ENCODE results near the gene MTCH2.
"Not testable (repeated sequence)": the region's sequence is repeated elsewhere in the genome, so short reads cannot be mapped to it uniquely, and the experiment has no call there.

MTCH2 gene

GRCh38 chr11:47688111-47688510, 45.8 kb upstream of the MTCH2 start:
- H2AFZ ChIP-seq (ENCODE audit: low read depth, low read length): no peak overlapping the region
- TF ChIP-seq EZH2phosphoT487 (IDR thresholded peaks at IDR 0.05; ENCODE audit: low read depth) (no peak), CTCF (IDR thresholded peaks at IDR 0.05; ENCODE audit: low read depth, low read length) (no peak)
- no peak overlapping the region for H3K4me2 ChIP-seq (ENCODE audit: low read length)

GRCh38 chr11:47686704-47687103, 44.3 kb upstream of the MTCH2 start:
- H3K9ac ChIP-seq (ENCODE audit: low read length); H3K4me1 ChIP-seq (ENCODE audit: low read length); H3K4me3 ChIP-seq (ENCODE audit: low read length); H3K27me3 ChIP-seq (ENCODE audit: low read depth, low read length); H3K9me3 ChIP-seq (ENCODE audit: insufficient read depth, low read length); H3K79me2 ChIP-seq (ENCODE audit: low read length); H2AFZ ChIP-seq (ENCODE audit: low read depth, low read length); H3K27ac ChIP-seq (ENCODE audit: low read length); H3K36me3 ChIP-seq (replicated peaks; ENCODE audit: low read depth, low read length); H3K4me2 ChIP-seq (ENCODE audit: low read length); H4K20me1 ChIP-seq (ENCODE audit: insufficient read depth, low read length): not testable (repeated sequence)

More at GRCh38 chr11:47688111-47688510, 45.8 kb upstream of the MTCH2 start:
- Histone ChIP-seq H3K36me3 (replicated peaks; ENCODE audit: low read depth, low read length) (no peaks in the 10 kb centered on the region), H3K27ac (ENCODE audit: low read length) (no peak overlapping the region), H4K20me1 (ENCODE audit: insufficient read depth, low read length) (no peaks in the 10 kb centered on the region), H3K9ac (ENCODE audit: low read length) (no peak overlapping the region), H3K9me3 (ENCODE audit: insufficient read depth, low read length) (no peaks in the 10 kb centered on the region), H3K79me2 (ENCODE audit: low read length) (no peaks in the 10 kb centered on the region), H3K27me3 (ENCODE audit: low read depth, low read length) (no peaks in the 10 kb centered on the region), H3K4me1 (ENCODE audit: low read length) (no peaks in the 10 kb centered on the region), H3K4me3 (ENCODE audit: low read length) (no peak overlapping the region)

GRCh38 chr11:47686151-47686550, 43.8 kb upstream of the MTCH2 start:
- Histone ChIP-seq H3K79me2 (ENCODE audit: low read length) (no peaks in the 10 kb centered on the region), H3K4me3 (ENCODE audit: low read length) (no peak overlapping the region), H3K4me2 (ENCODE audit: low read length) (no peak overlapping the region), H3K36me3 (replicated peaks; ENCODE audit: low read depth, low read length) (no peaks in the 10 kb centered on the region), H3K9ac (ENCODE audit: low read length) (no peak overlapping the region), H3K27me3 (ENCODE audit: low read depth, low read length) (no peaks in the 10 kb centered on the region), H4K20me1 (ENCODE audit: insufficient read depth, low read length) (no peaks in the 10 kb centered on the region), H3K4me1 (ENCODE audit: low read length) (no peaks in the 10 kb centered on the region), H2AFZ (ENCODE audit: low read depth, low read length) (no peak overlapping the region), H3K9me3 (ENCODE audit: insufficient read depth, low read length) (no peaks in the 10 kb centered on the region), H3K27ac (ENCODE audit: low read length) (no peak overlapping the region)
- TF ChIP-seq EZH2phosphoT487 (IDR thresholded peaks at IDR 0.05; ENCODE audit: low read depth) (no peak), CTCF (IDR thresholded peaks at IDR 0.05; ENCODE audit: low read depth, low read length) (no peak)

GRCh38 chr11:47675851-47676250, 33.5 kb upstream of the MTCH2 start:
- H3K9ac ChIP-seq (ENCODE audit: low read length): no peak overlapping the region
- H3K4me2 ChIP-seq (ENCODE audit: low read length): no peak overlapping the region
- no peaks in the 10 kb centered on the region for H3K36me3 ChIP-seq (replicated peaks; ENCODE audit: low read depth, low read length)
- no peaks in the 10 kb centered on the region for H3K79me2 ChIP-seq (ENCODE audit: low read length)
- TF ChIP-seq CTCF (IDR thresholded peaks at IDR 0.05; ENCODE audit: low read depth, low read length) (no peak), EZH2phosphoT487 (IDR thresholded peaks at IDR 0.05; ENCODE audit: low read depth) (no peak)
- no peaks in the 10 kb centered on the region for H4K20me1 ChIP-seq (ENCODE audit: insufficient read depth, low read length)
- no peak overlapping the region for H3K27ac ChIP-seq (ENCODE audit: low read length)
- H3K27me3 ChIP-seq (ENCODE audit: low read depth, low read length): no peaks in the 10 kb centered on the region
- H3K9me3 ChIP-seq (ENCODE audit: insufficient read depth, low read length): no peaks in the 10 kb centered on the region
- H3K4me3 ChIP-seq (ENCODE audit: low read length): no peak overlapping the region
- H3K4me1 ChIP-seq (ENCODE audit: low read length): no peaks in the 10 kb centered on the region
- no peak overlapping the region for H2AFZ ChIP-seq (ENCODE audit: low read depth, low read length)

GRCh38 chr11:47672283-47672730, 29.9 kb upstream of the MTCH2 start:
- TF ChIP-seq EZH2phosphoT487 (IDR thresholded peaks at IDR 0.05; ENCODE audit: low read depth) (no peak), CTCF (IDR thresholded peaks at IDR 0.05; ENCODE audit: low read depth, low read length) (no peak)
- H3K27me3 ChIP-seq (ENCODE audit: low read depth, low read length): no peaks in the 10 kb centered on the region
- H3K4me1 ChIP-seq (ENCODE audit: low read length): peaks cover 4% of the 10 kb centered on the region; the same call in 1 of the 2 replicates
- no peak overlapping the region for H3K27ac ChIP-seq (ENCODE audit: low read length)
- H3K9me3 ChIP-seq (ENCODE audit: insufficient read depth, low read length): no peaks in the 10 kb centered on the region
- H3K4me2 ChIP-seq (ENCODE audit: low read length): no peak overlapping the region
- H3K9ac ChIP-seq (ENCODE audit: low read length): no peak overlapping the region
- H2AFZ ChIP-seq (ENCODE audit: low read depth, low read length): no peak overlapping the region
- no peaks in the 10 kb centered on the region for H3K36me3 ChIP-seq (replicated peaks; ENCODE audit: low read depth, low read length)
- H3K79me2 ChIP-seq (ENCODE audit: low read length): no peaks in the 10 kb centered on the region
- H4K20me1 ChIP-seq (ENCODE audit: insufficient read depth, low read length): no peaks in the 10 kb centered on the region
- H3K4me3 ChIP-seq (ENCODE audit: low read length): no peak overlapping the region

All from OCI-LY3 (cell line).